Measurements from ENCODE around the gene ARL6IP6. TPM values are rescaled to one million over a fixed set of nuclear protein-coding genes. Genes with fewer than 3 reads are reported as not detected.

Gene ARL6IP6
- total and polyA plus RNA-seq, 2 donors (not counting 1 experiment from before 2014, with no cell fraction given): 17.8 to 20.4 TPM

DNA sequence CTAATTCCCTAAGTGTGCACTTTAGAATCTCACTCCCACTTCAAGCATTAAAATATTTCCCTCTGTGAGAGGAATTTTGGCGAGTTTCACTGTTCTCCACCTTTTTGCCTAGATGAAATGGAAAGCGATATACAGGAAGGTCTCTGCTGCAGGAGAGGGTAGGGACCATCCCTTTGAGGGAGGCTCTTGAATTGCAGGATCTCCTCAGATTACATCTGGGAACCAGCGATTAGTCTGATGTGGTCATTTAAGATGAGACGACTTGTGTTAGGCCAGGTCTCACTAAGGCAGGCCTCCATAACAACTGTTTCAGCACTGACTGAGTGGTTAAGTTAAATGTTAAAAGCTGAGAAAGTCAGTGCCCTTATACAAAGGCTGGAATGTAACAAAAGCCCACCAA is 74.6 kb downstream of the ARL6IP6 start:
- no peak overlapping the region for H3K4me3 ChIP-seq (ENCODE audit: control extremely low read depth in 1 of 5, extremely low read depth in 1 of 5, insufficient read depth in 1 of 5, low read depth in 2 of 5, low read length in 4 of 5)
- no peak overlapping the region for H3K4me2 ChIP-seq (replicated peaks; ENCODE audit: low read depth, low read length, poor library complexity, severe bottlenecking)
- no peak overlapping the region for H3K9ac ChIP-seq (ENCODE audit: low read length)
- no peaks in the 10 kb centered on the region for H3K27me3 Mint-ChIP-seq
- ChIA-PET CTCF (no interaction called here), POLR2A (no interaction called here)
- WGBS (ENCODE audit: insufficient coverage): 96% methylated on average over 4 of the region's 4 CpGs
- DNase-seq: no peak
- no peak overlapping the region for H3K27ac Mint-ChIP-seq
- peaks cover 1% of the 10 kb centered on the region for H3K9me3 Mint-ChIP-seq (ENCODE audit: insufficient read depth)
- no peak overlapping the region for H3K4me3 Mint-ChIP-seq
- no peaks in the 10 kb centered on the region for H3K79me2 ChIP-seq (ENCODE audit: control insufficient read depth, insufficient read depth, low read length)
- ATAC-seq (ENCODE audit: low read depth): no peak
- no peaks in the 10 kb centered on the region for H4K20me1 ChIP-seq (ENCODE audit: control insufficient read depth, insufficient read depth, low read length, poor library complexity, severe bottlenecking)
- H3K27me3 ChIP-seq (replicated peaks in 1 of 4; ENCODE audit: control extremely low read depth in 1 of 4, control insufficient read depth in 3 of 4, insufficient read depth in 4 of 4, low read length in 3 of 4): no peaks in the 10 kb centered on the region
- no peaks in the 10 kb centered on the region for H3K36me3 ChIP-seq (replicated peaks in 1 of 2; ENCODE audit: control extremely low read depth in 1 of 2, control insufficient read depth in 1 of 2, extremely low read depth in 1 of 2, insufficient read depth in 2 of 2, low read length in 1 of 2)
- H3K4me1 Mint-ChIP-seq: no peaks in the 10 kb centered on the region
- no peaks in the 10 kb centered on the region for H3K4me1 ChIP-seq (ENCODE audit: control insufficient read depth in 2 of 2, insufficient read depth in 2 of 2, low read length in 2 of 2)
- H3K27ac ChIP-seq (ENCODE audit: low read length in 2 of 2): no peak overlapping the region
- no peak overlapping the region for H2AFZ ChIP-seq (ENCODE audit: insufficient read depth, low read depth, low read length, poor library complexity, severe bottlenecking)
- intact Hi-C loops (cut with micrococcal nuclease): no loop called here
- H3K9me3 ChIP-seq (ENCODE audit: control extremely low read depth in 1 of 3, control insufficient read depth in 2 of 3, insufficient read depth in 1 of 3, low read length in 2 of 3): no peaks in the 10 kb centered on the region
- TF ChIP-seq, protein P1, sequence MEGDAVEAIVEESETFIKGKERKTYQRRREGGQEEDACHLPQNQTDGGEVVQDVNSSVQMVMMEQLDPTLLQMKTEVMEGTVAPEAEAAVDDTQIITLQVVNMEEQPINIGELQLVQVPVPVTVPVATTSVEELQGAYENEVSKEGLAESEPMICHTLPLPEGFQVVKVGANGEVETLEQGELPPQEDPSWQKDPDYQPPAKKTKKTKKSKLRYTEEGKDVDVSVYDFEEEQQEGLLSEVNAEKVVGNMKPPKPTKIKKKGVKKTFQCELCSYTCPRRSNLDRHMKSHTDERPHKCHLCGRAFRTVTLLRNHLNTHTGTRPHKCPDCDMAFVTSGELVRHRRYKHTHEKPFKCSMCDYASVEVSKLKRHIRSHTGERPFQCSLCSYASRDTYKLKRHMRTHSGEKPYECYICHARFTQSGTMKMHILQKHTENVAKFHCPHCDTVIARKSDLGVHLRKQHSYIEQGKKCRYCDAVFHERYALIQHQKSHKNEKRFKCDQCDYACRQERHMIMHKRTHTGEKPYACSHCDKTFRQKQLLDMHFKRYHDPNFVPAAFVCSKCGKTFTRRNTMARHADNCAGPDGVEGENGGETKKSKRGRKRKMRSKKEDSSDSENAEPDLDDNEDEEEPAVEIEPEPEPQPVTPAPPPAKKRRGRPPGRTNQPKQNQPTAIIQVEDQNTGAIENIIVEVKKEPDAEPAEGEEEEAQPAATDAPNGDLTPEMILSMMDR (IDR thresholded peaks at IDR 0.05): no peak
- TF ChIP-seq EZH2 (IDR thresholded peaks at IDR 0.05; ENCODE audit: borderline replicate concordance, insufficient read depth, low read depth, low read length, poor library complexity, severe bottlenecking): no peak

DNA sequence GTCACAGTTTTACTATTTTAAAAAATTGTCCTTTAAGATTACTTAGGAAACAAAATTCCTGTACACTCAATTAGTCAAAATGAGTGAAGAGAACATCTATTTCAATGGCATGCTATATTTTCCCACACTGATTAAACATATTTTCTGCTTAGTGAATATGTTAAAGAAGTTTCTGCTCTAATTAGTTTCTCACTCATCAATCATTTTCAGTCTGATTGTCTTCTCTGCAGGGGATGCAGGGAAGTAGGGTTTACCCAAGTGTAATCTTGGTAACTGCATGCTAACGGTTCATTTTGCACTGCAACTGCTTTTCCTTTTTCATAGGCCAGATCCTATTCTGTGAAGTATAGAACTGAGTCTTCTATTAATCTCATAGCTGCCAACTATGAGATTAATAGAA is 78.5 kb downstream of the ARL6IP6 start:
- Histone ChIP-seq H3K9me3 (ENCODE audit: control extremely low read depth in 1 of 3, control insufficient read depth in 2 of 3, insufficient read depth in 1 of 3, low read length in 2 of 3) (no peaks in the 10 kb centered on the region), H3K27me3 (replicated peaks in 1 of 4; ENCODE audit: control extremely low read depth in 1 of 4, control insufficient read depth in 3 of 4, insufficient read depth in 4 of 4, low read length in 3 of 4) (no peaks in the 10 kb centered on the region), H3K36me3 (replicated peaks in 1 of 2; ENCODE audit: control extremely low read depth in 1 of 2, control insufficient read depth in 1 of 2, extremely low read depth in 1 of 2, insufficient read depth in 2 of 2, low read length in 1 of 2) (no peaks in the 10 kb centered on the region), H3K4me1 (ENCODE audit: control insufficient read depth in 2 of 2, insufficient read depth in 2 of 2, low read length in 2 of 2) (no peaks in the 10 kb centered on the region), H4K20me1 (ENCODE audit: control insufficient read depth, insufficient read depth, low read length, poor library complexity, severe bottlenecking) (no peaks in the 10 kb centered on the region), H3K4me3 (ENCODE audit: control extremely low read depth in 1 of 5, extremely low read depth in 1 of 5, insufficient read depth in 1 of 5, low read depth in 2 of 5, low read length in 4 of 5) (no peak overlapping the region), H3K27ac (ENCODE audit: low read length in 2 of 2) (no peak overlapping the region), H2AFZ (ENCODE audit: insufficient read depth, low read depth, low read length, poor library complexity, severe bottlenecking) (no peak overlapping the region), H3K9ac (ENCODE audit: low read length) (no peak overlapping the region), H3K4me2 (replicated peaks; ENCODE audit: low read depth, low read length, poor library complexity, severe bottlenecking) (no peak overlapping the region), H3K79me2 (ENCODE audit: control insufficient read depth, insufficient read depth, low read length) (no peaks in the 10 kb centered on the region)
- ChIA-PET POLR2A (no interaction called here), CTCF (no interaction called here)
- intact Hi-C loops (cut with micrococcal nuclease): no loop called here
- no peak overlapping the region for H3K4me3 Mint-ChIP-seq
- ATAC-seq (ENCODE audit: low read depth) (no peak), DNase-seq (no peak)
- H3K9me3 Mint-ChIP-seq (ENCODE audit: insufficient read depth): no peaks in the 10 kb centered on the region
- H3K4me1 Mint-ChIP-seq: no peaks in the 10 kb centered on the region
- no peak overlapping the region for H3K27ac Mint-ChIP-seq
- TF ChIP-seq, protein P1 (IDR thresholded peaks at IDR 0.05): no peak
- TF ChIP-seq EZH2 (IDR thresholded peaks at IDR 0.05; ENCODE audit: borderline replicate concordance, insufficient read depth, low read depth, low read length, poor library complexity, severe bottlenecking): no peak
- H3K27me3 Mint-ChIP-seq: peaks cover 4% of the 10 kb centered on the region
- WGBS (ENCODE audit: insufficient coverage): no CpG with 5 or more reads among the region's 1 CpG

Data from B cell (primary cell).